GM13977 (cell line): ENCODE results near the gene PNLIPRP3.

Experiments used
- DNase-seq: peaks from one replicate; pipeline ENCODE4 v3.0.0; 2012; ENCODE audit warnings: low spot score
- CTCF ChIP-seq: IDR thresholded peaks from 2 replicates; pipeline ENCODE4 v1.5.1; 2012; ENCODE audit warnings: mild to moderate bottlenecking, control low read depth; ENCODE audit not compliant: insufficient read depth; ENCODE audit errors: extremely low read depth, missing control alignments
- in situ Hi-C: fragments of 300-500 bp; cut with MboI; formaldehyde crosslinking; loops from one replicate; pipeline ENCODE4 v1.12.0; 2022; ENCODE audit warnings: low sequenced_read_pairs, low pct_unique_long_range_greater_than_20kb, mixed read lengths, inconsistent platforms; ENCODE audit not compliant: unreplicated experiment

Gene PNLIPRP3

GRCh38 chr10:116421815-116422214, 5.8 kb upstream of the PNLIPRP3 start:
- no peak for TF ChIP-seq CTCF
- in situ Hi-C loops = no loop called here
- DNase-seq = no peak

GRCh38 chr10:116429288-116429977, 1.8 kb downstream of the PNLIPRP3 start:
- in situ Hi-C loops = no loop called here
- DNase-seq = no peak
- no peak for TF ChIP-seq CTCF

- no peak for TF ChIP-seq CTCF
- DNase-seq = no peak
- in situ Hi-C loops = no loop called here
Observed at GRCh38 chr10:116430288-116430687, 2.6 kb downstream of the PNLIPRP3 start.

- TF ChIP-seq CTCF = no peak
- DNase-seq = no peak
- in situ Hi-C loops = no loop called here
Observed at GRCh38 chr10:116431598-116431997, 4.0 kb downstream of the PNLIPRP3 start.

- TF ChIP-seq CTCF = no peak
- in situ Hi-C loops = no loop called here
- DNase-seq = no peak
Observed at GRCh38 chr10:116437076-116437692, 9.5 kb downstream of the PNLIPRP3 start.

- TF ChIP-seq CTCF = no peak
- DNase-seq = no peak
- in situ Hi-C loops = no loop called here
Observed at GRCh38 chr10:116440330-116441030, 12.8 kb downstream of the PNLIPRP3 start.
